ENCODE measurements around the gene LYG1.

DNA sequence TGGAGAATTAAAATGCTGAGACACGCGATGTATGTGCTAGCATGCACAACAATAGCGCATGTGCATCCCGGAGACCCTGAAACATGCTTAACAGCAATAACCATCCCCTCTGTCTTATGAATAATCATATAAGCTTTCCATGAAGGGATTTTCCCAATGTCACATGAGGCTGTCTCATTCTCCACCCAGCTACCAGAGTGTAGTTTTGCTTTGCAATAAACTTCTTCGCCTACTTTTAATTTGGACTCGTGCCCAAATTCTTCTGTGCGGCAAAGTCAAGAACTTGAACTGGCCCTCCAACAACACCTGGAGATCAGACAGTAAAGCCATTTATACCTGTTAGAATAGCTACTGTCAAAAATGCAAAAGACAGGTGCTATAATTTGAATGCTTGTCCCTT is 15.5 kb downstream of the LYG1 start:
- TF ChIP-seq POLR2A (IDR thresholded peaks at IDR 0.05; ENCODE audit: low read length) (no peak), GATA1 (IDR thresholded peaks at IDR 0.05; ENCODE audit: low read depth, low read length) (no peak)
